Heart right ventricle (tissue), 16 donors: Measurements from ENCODE around the gene ZNF385B. TPM values are rescaled to one million over a fixed set of nuclear protein-coding genes. Genes with fewer than 3 reads are reported as not detected.
A peak's percentile ranks its signal among the peaks of the same experiment; 100 is the strongest.

Experiments used
- ATAC-seq, 8 donors: fragments of 200-7000 bp; cut with Tn5 transposase; one replicate each; pipeline ENCODE4 v1.9.1; 2020; ENCODE audit warnings: mild to moderate bottlenecking in 8 of 8, moderate library complexity in 8 of 8, moderate number of reproducible peaks in 1 of 8
- DNase-seq, 2 donors: peaks; one replicate each; pipeline ENCODE4 v3.0.0-alpha.2; 2020
- H3K27ac ChIP-seq, 10 donors: fragments of 200-600 bp; sonication (generic) in 2 of 10; one replicate each; pipeline versions ENCODE4 v1.5.0 to v1.8.0; 2020 to 2022; ENCODE audit warnings: mild to moderate bottlenecking in 3 of 10
- H3K27me3 ChIP-seq, 7 donors: fragments of 200-600 bp; one replicate each; pipeline ENCODE4 v1.8.0; 2021 to 2022; ENCODE audit warnings: mild to moderate bottlenecking in 2 of 7
- H3K36me3 ChIP-seq, 9 donors: fragments of 200-600 bp; sonication (generic) in 1 of 9; one replicate each; pipeline versions ENCODE4 v1.5.0 to v1.8.0; 2020 to 2022; ENCODE audit warnings: mild to moderate bottlenecking in 2 of 9
- H3K4me1 ChIP-seq, 9 donors: fragments of 200-600 bp; sonication (generic) in 1 of 9; one replicate each; pipeline versions ENCODE4 v1.5.0 to v1.8.0; 2020 to 2022; ENCODE audit warnings: mild to moderate bottlenecking in 4 of 9
- H3K4me3 ChIP-seq, 10 donors: fragments of 200-600 bp; sonication (generic) in 2 of 10; one replicate each; pipeline versions ENCODE4 v1.5.0 to v1.8.0; 2020 to 2022; ENCODE audit warnings: mild to moderate bottlenecking in 7 of 10, moderate library complexity in 2 of 10
- H3K9me3 ChIP-seq, 11 donors: fragments of 200-600 bp in 10 of 11; sonication (generic) in 2 of 11; one replicate each; pipeline versions ENCODE4 v1.5.0 to v1.8.0; 2013 to 2022; ENCODE audit warnings: mild to moderate bottlenecking in 2 of 11, control low read depth in 1 of 11, moderate library complexity in 1 of 11
- WGBS, 2 donors: extraction: QIAGEN DNeasy Blood & Tissue Kit; methylation state at CpG; one replicate each; pipeline ENCODE4 v1.1.7; 2013; ENCODE audit warnings: inconsistent platforms in 1 of 2; 5-methylcytosine and 5-hydroxymethylcytosine counted together
- intact Hi-C, 10 donors: fragments of 100-400 bp; cut with DNase I; formaldehyde crosslinking; loops; one replicate each; pipeline versions ENCODE4 v1.11.1 to v1.14.2; 2022
- polyA plus RNA-seq, 2 donors: library from polyadenylated mRNA; stranded (reverse); fragments of 200-250 nt; gene quantifications; one replicate each; pipeline ENCODE4 v1.2.3, GENCODE V29; 2013
- total RNA-seq, 10 donors: library from RNA; stranded (reverse); fragmentation: NEBNext Ultra II Directional in 3 of 10; extraction: Animal tissue kit (Norgen Biotek cat#: 25700) in 3 of 10; gene quantifications; one replicate each; pipeline versions ENCODE4 v1.2.1 to v1.2.4, GENCODE V29; 2021 to 2023
- TF ChIP-seq, protein P1 (sequence below), 9 donors: fragments of 200-600 bp; sonication (generic) in 2 of 9; IDR thresholded peaks; one replicate each; pipeline versions ENCODE4 v1.5.0 to v1.8.0; 2021 to 2022; ENCODE audit warnings: antibody characterized with exemption in 9 of 9, mild to moderate bottlenecking in 5 of 9, moderate library complexity in 1 of 9
- donor health status: Arrhythmogenic right ventricular cardiomyopathy.
- donor health status: ischemic (EF 13 %, LVEDD 7.1; RV severe dilation, severe dysfunction).
- donor health status: healthy with polysubstance abuse.
- donor health status: DM: no; HTN: yes; CAD: no.
- donor health status: DM: no; HTN: no; CAD: no.
- donor health status: ischemic (EF 25% LVEDD 6.9; RV normal size, moderate dysfunction).
- donor health status: ischemic (EF 25% LVEDD 5.7; RV mildly dilated, moderate dysfunction).
- donor health status: healthy.
- donor health status: DM: yes; HTN: yes; CAD: no.
- donor health status: Ischemic cardiomyopathy.
- donor health status: ischemic (EF 35%, LVEDD 5.7; RV mildly dilated, moderate dysfunction).
- donor health status: nonischemic (EF 11% LVEDD 7.7; RV severe dilation, severe dysfunction).
- donor health status: DM: yes; HTN: yes; CAD: no.
- donor health status: PGD.
- donor health status: ischemic (EF 29% LVEDD 5.4; RV normal size, mild dysfunction).
- donor health status: nonischemic (EF 23%, LVEDD 6.1; RV moderate dilation, normal function).

ZNF385B gene
- total and polyA plus RNA-seq, 12 donors, result 0.19 to 19.7 (median 1.7) TPM

DNA sequence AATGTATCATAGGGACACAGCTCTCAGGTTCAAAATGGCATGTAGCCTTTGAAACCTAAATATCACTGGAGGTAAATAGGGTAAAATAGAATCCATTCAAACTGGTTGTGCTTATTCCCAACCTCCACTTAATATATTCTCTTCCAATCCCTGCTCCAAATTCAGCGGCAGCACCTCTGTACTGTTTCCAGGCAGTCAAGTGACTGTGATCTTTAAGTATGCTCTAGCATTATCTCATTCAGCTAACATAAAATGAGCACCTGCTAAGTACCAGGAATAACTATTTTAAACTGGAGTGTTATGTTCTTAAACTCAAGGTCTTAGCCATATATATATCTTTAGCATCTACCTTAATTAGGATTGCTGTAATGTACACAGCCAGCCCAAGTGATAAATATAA lies 327.5 kb downstream of the ZNF385B start:
- intact Hi-C loops, result no loop called here
- H3K27ac ChIP-seq, result no peak overlapping the region
- peaks cover 0 to 6% (median 0%) of the 10 kb centered on the region in 11 donors for H3K9me3 ChIP-seq
- H3K36me3 ChIP-seq, result no peaks in the 10 kb centered on the region
- peak in 1 of 8 donors; percentile 62 for ATAC-seq
- H3K4me3 ChIP-seq, result no peak overlapping the region
- 63 to 70% methylated on average over 1 of the region's 1 CpG for WGBS, 2 donors
- no peaks in the 10 kb centered on the region for H3K4me1 ChIP-seq
- no peak for DNase-seq
- H3K27me3 ChIP-seq, result no peaks in the 10 kb centered on the region
- TF ChIP-seq, protein P1, sequence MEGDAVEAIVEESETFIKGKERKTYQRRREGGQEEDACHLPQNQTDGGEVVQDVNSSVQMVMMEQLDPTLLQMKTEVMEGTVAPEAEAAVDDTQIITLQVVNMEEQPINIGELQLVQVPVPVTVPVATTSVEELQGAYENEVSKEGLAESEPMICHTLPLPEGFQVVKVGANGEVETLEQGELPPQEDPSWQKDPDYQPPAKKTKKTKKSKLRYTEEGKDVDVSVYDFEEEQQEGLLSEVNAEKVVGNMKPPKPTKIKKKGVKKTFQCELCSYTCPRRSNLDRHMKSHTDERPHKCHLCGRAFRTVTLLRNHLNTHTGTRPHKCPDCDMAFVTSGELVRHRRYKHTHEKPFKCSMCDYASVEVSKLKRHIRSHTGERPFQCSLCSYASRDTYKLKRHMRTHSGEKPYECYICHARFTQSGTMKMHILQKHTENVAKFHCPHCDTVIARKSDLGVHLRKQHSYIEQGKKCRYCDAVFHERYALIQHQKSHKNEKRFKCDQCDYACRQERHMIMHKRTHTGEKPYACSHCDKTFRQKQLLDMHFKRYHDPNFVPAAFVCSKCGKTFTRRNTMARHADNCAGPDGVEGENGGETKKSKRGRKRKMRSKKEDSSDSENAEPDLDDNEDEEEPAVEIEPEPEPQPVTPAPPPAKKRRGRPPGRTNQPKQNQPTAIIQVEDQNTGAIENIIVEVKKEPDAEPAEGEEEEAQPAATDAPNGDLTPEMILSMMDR (IDR thresholded peaks at IDR 0.05), result no peak

DNA sequence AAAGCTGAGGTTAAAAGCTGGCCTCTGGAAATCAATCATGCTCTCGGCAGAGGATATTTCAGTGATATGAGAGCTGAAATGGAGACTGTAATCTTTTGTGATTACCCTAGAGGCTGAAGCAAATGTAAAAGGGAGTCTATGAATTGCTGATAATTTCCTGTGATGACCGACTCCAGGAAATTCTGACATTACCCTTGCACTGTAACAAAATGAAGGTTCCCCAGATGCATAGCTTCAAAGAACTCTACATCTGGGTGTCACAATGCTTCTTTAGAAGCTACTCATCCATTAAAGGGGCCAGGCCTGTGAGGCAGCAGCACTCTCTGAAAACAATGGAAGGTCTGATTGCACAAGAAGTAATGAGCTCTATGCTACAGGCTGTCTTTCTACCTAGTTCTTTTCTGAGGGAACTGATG lies 328.5 kb downstream of the ZNF385B start:
- no peaks in the 10 kb centered on the region for H3K9me3 ChIP-seq
- H3K27ac ChIP-seq, result no peak overlapping the region
- no peak overlapping the region for H3K4me3 ChIP-seq
- 47 to 50% methylated on average over 2 of the region's 2 CpGs for WGBS, 2 donors
- no peaks in the 10 kb centered on the region for H3K36me3 ChIP-seq
- no peak for ATAC-seq
- H3K27me3 ChIP-seq, result no peaks in the 10 kb centered on the region
- intact Hi-C loops, result no loop called here
- DNase-seq, result no peak
- TF ChIP-seq, protein P1 (IDR thresholded peaks at IDR 0.05), result no peak
- no peaks in the 10 kb centered on the region for H3K4me1 ChIP-seq

DNA sequence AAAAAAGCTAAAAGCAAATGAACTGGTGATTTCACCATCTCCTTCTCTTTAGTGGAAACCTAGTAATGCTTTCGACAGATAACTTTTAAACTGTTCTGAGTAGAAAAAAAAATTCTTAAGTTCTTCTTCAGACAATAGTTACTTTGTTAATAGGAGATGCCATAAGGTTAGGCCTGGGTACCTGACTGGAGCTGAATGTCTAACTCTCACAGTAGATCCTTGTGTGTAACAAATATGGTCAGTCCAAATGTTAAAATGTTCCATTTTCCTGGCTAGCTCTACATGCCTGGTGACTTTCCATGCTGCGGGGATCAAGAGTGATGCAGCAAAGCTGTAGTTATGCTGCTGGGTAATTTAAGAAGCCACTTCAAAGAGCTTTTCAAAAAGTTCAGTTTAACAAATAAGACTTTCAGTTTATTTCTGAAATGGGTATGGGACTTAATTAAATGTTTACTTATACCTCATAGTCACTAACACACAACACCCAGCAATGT lies 332.8 kb downstream of the ZNF385B start:
- H3K4me3 ChIP-seq, result no peak overlapping the region
- no peaks in the 10 kb centered on the region for H3K36me3 ChIP-seq
- no peak overlapping the region for H3K27ac ChIP-seq
- no peaks in the 10 kb centered on the region for H3K4me1 ChIP-seq
- ATAC-seq, result no peak
- no peak for DNase-seq
- intact Hi-C loops, result no loop called here
- no peaks in the 10 kb centered on the region for H3K27me3 ChIP-seq
- 92 to 95% methylated on average over 2 of the region's 2 CpGs for WGBS, 2 donors
- TF ChIP-seq, protein P1 (IDR thresholded peaks at IDR 0.05), result no peak
- no peaks in the 10 kb centered on the region for H3K9me3 ChIP-seq

DNA sequence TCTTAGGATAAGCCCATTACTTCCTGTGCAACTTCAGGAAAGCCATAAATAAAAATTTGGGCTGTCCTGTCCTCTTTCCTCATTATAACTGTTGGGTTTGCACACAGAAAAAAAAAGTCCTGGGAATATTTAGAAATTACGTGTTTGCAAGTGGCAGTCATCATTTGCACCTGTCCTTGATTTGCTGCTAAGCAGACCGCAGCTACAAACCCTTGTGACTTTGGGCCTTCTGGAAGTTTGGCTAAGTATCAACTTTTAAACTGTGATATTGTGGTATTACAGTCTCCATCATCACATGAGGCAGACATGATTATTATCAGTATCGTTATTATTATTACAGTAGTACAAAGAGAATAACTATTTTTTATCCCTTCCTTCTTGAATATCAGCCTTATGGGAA lies 336.1 kb downstream of the ZNF385B start:
- peak in 1 of 8 donors; percentile 35 for ATAC-seq
- H3K36me3 ChIP-seq, result no peaks in the 10 kb centered on the region

More for the DNA sequence above, 336.1 kb downstream of the ZNF385B start:
- no peak overlapping the region for H3K27ac ChIP-seq
- WGBS, 2 donors, result 43 to 47% methylated on average over 3 of the region's 3 CpGs
- no peaks in the 10 kb centered on the region for H3K27me3 ChIP-seq
- H3K4me1 ChIP-seq, result no peaks in the 10 kb centered on the region
- H3K4me3 ChIP-seq, result no peak overlapping the region
- intact Hi-C loops, result no loop called here
- TF ChIP-seq, protein P1 (IDR thresholded peaks at IDR 0.05), result no peak
- no peak for DNase-seq
- H3K9me3 ChIP-seq, result no peaks in the 10 kb centered on the region
